ENCODE measurements around the gene SENP6.
"Not testable (repeated sequence)": the region's sequence is repeated elsewhere in the genome, so short reads cannot be mapped to it uniquely, and the experiment has no call there.

The SENP6 gene

GRCh38 chr6:75590370-75590769 lies 11.3 kb upstream of the SENP6 start:
- DNase-seq, result no peak
- TF ChIP-seq GATA1 (IDR thresholded peaks at IDR 0.05; ENCODE audit: low read depth, low read length) (no peak), POLR2A (IDR thresholded peaks at IDR 0.05; ENCODE audit: low read length) (no peak)

- not testable (repeated sequence) for DNase-seq
Observed at GRCh38 chr6:75596380-75596779, 5.3 kb upstream of the SENP6 start.

- TF ChIP-seq GATA1 (IDR thresholded peaks at IDR 0.05; ENCODE audit: low read depth, low read length) (no peak), POLR2A (IDR thresholded peaks at IDR 0.05; ENCODE audit: low read length) (no peak)
- DNase-seq, result peak; percentile 20 to 54
Observed at GRCh38 chr6:75600768-75601167, 912 bp upstream of the SENP6 start.

- TF ChIP-seq POLR2A (IDR thresholded peaks at IDR 0.05; ENCODE audit: low read length), result no peak
- TF ChIP-seq GATA1 (IDR thresholded peaks at IDR 0.05; ENCODE audit: low read depth, low read length), result no peak
- DNase-seq, result peak; percentile 81 to 89
Observed at GRCh38 chr6:75602246-75603105, 796 bp downstream of the SENP6 start.

- no peak for TF ChIP-seq GATA1 (IDR thresholded peaks at IDR 0.05; ENCODE audit: low read depth, low read length)
- TF ChIP-seq POLR2A (IDR thresholded peaks at IDR 0.05; ENCODE audit: low read length), result no peak
- DNase-seq, result peak in 1 of 2 experiments; percentile 37
Observed at GRCh38 chr6:75603106-75603420, 1.4 kb downstream of the SENP6 start.

GRCh38 chr6:75604294-75604693 lies 2.6 kb downstream of the SENP6 start:
- no peak for TF ChIP-seq POLR2A (IDR thresholded peaks at IDR 0.05; ENCODE audit: low read length)
- no peak for TF ChIP-seq GATA1 (IDR thresholded peaks at IDR 0.05; ENCODE audit: low read depth, low read length)
- DNase-seq, result peak in 1 of 2 experiments; percentile 51

- TF ChIP-seq GATA1 (IDR thresholded peaks at IDR 0.05; ENCODE audit: low read depth, low read length) (no peak), POLR2A (IDR thresholded peaks at IDR 0.05; ENCODE audit: low read length) (no peak)
- DNase-seq, result no peak
Observed at GRCh38 chr6:75605635-75606034, 4.0 kb downstream of the SENP6 start.

- TF ChIP-seq GATA1 (IDR thresholded peaks at IDR 0.05; ENCODE audit: low read depth, low read length) (no peak), POLR2A (IDR thresholded peaks at IDR 0.05; ENCODE audit: low read length) (no peak)
- no peak for DNase-seq
Observed at GRCh38 chr6:75608304-75608703, 6.6 kb downstream of the SENP6 start.

- DNase-seq, result no peak
- no peak for TF ChIP-seq GATA1 (IDR thresholded peaks at IDR 0.05; ENCODE audit: low read depth, low read length)
- TF ChIP-seq POLR2A (IDR thresholded peaks at IDR 0.05; ENCODE audit: low read length), result no peak
Observed at GRCh38 chr6:75608956-75609533, 7.4 kb downstream of the SENP6 start.

- TF ChIP-seq POLR2A (IDR thresholded peaks at IDR 0.05; ENCODE audit: low read length), result no peak
- no peak for TF ChIP-seq GATA1 (IDR thresholded peaks at IDR 0.05; ENCODE audit: low read depth, low read length)
- DNase-seq, result peak in 1 of 2 experiments; percentile 15
Observed at GRCh38 chr6:75609639-75610590, 8.2 kb downstream of the SENP6 start.

- peak in 1 of 2 experiments; percentile 27 for DNase-seq
- TF ChIP-seq POLR2A (IDR thresholded peaks at IDR 0.05; ENCODE audit: low read length) (no peak), GATA1 (IDR thresholded peaks at IDR 0.05; ENCODE audit: low read depth, low read length) (no peak)
Observed at GRCh38 chr6:75611011-75611701, 9.5 kb downstream of the SENP6 start.

GRCh38 chr6:75611702-75612375 lies 10.2 kb downstream of the SENP6 start:
- peak in 1 of 2 experiments; percentile 26 for DNase-seq
- TF ChIP-seq GATA1 (IDR thresholded peaks at IDR 0.05; ENCODE audit: low read depth, low read length), result no peak
- TF ChIP-seq POLR2A (IDR thresholded peaks at IDR 0.05; ENCODE audit: low read length), result no peak

GRCh38 chr6:75612434-75612833 lies 10.8 kb downstream of the SENP6 start:
- DNase-seq, result no peak
- TF ChIP-seq GATA1 (IDR thresholded peaks at IDR 0.05; ENCODE audit: low read depth, low read length) (no peak), POLR2A (IDR thresholded peaks at IDR 0.05; ENCODE audit: low read length) (no peak)
